HepG2 (cell line): ENCODE results near the gene PDS5B.

Source experiments
- CTCF ChIP-seq: sonication (generic); formaldehyde crosslinking; IDR thresholded peaks from 2 replicates; pipeline ENCODE4 v1.5.0; 2020; ENCODE audit warnings: mild to moderate bottlenecking, missing genetic modification reagents, moderate library complexity
- ELF3 ChIP-seq: IDR thresholded peaks from 2 replicates; pipeline ENCODE4 v1.6.1; 2016; ENCODE audit warnings: missing genetic modification reagents, missing compliant biosample characterization
- EP300 ChIP-seq, 3 experiments: sonication (generic) in 1 of 3; formaldehyde crosslinking in 1 of 3; IDR thresholded peaks; 2 replicates each; pipeline versions ENCODE4 v1.5.1 to v1.6.1; 2011 to 2020; ENCODE audit warnings: low read depth in 2 of 3, low read length in 2 of 3, borderline replicate concordance in 1 of 3, improper control_type of control experiment in 1 of 3, mild to moderate bottlenecking in 1 of 3, missing genetic modification reagents in 1 of 3, moderate library complexity in 1 of 3
- MLX ChIP-seq: IDR thresholded peaks from 2 replicates; pipeline ENCODE4 v1.6.1; 2016
- ZMYM4 ChIP-seq: sonication (generic); formaldehyde crosslinking; IDR thresholded peaks from 2 replicates; pipeline ENCODE4 v1.8.1; 2023; ENCODE audit warnings: mild to moderate bottlenecking, missing genetic modification reagents
- ZNF501 ChIP-seq: sonication (generic); formaldehyde crosslinking; IDR thresholded peaks from 2 replicates; pipeline ENCODE4 v1.5.1; 2020; ENCODE audit warnings: mild to moderate bottlenecking, moderate library complexity, missing genetic modification reagents
- ZNF768 ChIP-seq: sonication (generic); formaldehyde crosslinking; IDR thresholded peaks from 2 replicates; pipeline ENCODE4 v1.4.0; 2020; ENCODE audit warnings: missing genetic modification reagents

DNA sequence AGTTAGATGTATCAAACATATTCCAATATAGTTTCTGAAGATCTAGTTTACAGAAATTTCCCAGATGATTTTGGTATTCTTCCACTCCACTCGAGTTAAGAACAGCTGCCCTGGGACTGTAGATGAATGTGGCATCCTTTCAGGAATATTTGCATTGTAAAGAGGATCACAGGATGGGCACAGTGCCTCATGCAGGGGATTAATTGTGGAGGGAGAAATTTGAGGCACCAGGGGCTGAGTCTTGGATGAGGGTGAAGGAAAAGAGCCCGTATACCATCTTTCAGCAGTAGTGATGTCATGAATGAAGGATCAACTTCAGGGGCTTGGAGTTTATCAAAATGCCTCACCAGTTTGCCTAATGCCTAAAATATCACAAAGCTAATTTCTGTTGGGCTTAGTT lies 4.0 kb upstream of the PDS5B start:
- no peak for TF ChIP-seq MLX
- TF ChIP-seq CTCF = no peak
- TF ChIP-seq EP300 (IDR thresholded peaks at IDR 0.05; ENCODE audit: low read depth in 2 of 2, low read length in 2 of 2) = no peak
- no peak for TF ChIP-seq EP300 (CRISPR knock-in tag; IDR thresholded peaks at IDR 0.05; ENCODE audit: borderline replicate concordance)
- no peak for TF ChIP-seq ELF3 (CRISPR knock-in tag)
- TF ChIP-seq ZMYM4 (CRISPR knock-in tag) = no peak
- TF ChIP-seq ZNF501 = no peak
- TF ChIP-seq ZNF768 = no peak
